HG03520 (cell line): Measurements from ENCODE around the gene MRE11.
"Not testable (repeated sequence)": the region's sequence is repeated elsewhere in the genome, so short reads cannot be mapped to it uniquely, and the experiment has no call there.

Experiments
- ATAC-seq: cut with Tn5 transposase; IDR thresholded peaks from one replicate; pipeline ENCODE4 v1.9.1; 2021; ENCODE audit warnings: mild to moderate bottlenecking, moderate library complexity; ENCODE audit not compliant: unreplicated experiment

The MRE11 gene

DNA sequence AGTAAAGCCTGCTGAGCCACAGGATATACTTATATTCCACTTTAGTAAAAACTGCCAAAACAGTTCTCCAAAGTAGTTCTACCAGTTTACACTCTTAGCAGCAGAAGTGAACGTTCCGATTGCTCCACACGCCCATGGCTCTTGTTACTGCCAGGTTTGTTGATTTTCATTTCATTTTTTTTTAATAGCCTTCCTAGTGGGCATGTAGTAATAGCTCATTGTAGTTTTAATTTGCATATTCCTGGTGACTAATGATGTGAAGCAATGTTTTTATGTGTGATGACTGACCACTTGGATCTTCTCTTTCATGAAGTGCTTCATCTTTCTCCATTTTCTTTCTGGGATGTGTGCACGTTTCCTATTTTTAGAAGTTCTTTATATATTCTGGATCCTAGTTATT, 13.8 kb upstream of the MRE11 start:
- no peak for ATAC-seq

DNA sequence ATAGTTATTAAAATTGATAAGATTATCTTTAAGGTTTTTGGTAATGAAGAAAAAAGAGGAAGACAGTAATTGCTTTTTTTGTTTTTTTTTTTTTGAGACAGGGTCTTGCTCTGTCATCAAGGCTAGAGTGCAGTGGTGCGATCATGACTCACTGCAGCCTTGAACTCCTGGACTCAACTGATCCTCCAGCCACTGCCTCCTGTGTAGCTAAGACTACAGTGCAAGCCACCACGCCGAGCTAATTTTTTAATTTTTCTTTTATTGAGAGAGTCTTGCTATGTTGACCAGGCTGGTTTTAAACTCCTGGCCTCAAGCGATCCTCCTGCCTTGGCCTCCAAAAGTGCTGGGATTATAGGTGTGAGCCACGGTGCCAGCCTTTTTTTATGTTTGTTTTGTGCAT, 12.9 kb upstream of the MRE11 start:
- ATAC-seq = not testable (repeated sequence)

DNA sequence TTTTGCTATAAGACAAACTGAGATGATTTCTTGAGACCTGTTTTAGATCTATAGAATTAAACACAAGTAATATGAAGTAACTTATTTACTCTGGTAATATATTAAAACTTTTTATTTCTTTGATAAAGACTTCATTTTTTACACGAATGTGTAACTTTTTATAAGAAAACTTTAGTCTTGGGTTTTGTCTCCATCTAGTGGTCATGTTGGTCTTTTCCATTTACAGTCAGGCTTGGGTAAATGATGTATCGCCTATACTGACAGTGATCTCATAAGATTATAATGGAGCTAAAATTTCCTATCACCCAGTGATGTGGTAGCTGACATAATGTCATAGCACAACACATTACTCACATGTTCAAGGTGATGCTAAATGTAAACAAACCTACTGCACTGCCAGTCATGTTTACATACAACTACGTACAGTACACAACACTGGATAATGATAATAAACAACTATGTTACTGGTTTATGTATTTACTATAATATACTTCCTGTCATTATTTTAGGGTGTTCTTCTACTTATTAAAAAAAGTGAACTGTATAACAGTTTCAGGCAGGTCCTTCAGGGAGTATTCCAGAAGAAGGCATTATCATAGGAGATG, 11.1 kb upstream of the MRE11 start:
- peak; percentile 52 for ATAC-seq

DNA sequence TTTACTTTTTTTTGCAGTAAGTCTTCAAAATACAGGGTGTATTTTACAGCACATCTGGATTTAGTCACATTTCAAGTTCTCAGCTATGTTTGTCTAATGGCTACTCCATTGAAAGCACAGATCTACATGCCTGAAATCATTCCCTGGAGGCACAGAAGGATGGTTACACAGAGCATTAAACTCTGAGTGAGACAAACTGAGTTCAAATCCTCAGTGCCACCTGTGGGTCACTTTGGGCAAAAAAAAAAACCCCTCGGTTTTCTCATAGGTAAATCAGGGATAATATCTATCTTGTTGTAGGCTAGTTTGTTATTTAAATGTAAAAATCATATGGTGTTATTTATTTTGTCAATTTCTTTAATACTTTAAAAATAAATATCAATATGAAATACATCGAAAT, 7.9 kb upstream of the MRE11 start:
- no peak for ATAC-seq

DNA sequence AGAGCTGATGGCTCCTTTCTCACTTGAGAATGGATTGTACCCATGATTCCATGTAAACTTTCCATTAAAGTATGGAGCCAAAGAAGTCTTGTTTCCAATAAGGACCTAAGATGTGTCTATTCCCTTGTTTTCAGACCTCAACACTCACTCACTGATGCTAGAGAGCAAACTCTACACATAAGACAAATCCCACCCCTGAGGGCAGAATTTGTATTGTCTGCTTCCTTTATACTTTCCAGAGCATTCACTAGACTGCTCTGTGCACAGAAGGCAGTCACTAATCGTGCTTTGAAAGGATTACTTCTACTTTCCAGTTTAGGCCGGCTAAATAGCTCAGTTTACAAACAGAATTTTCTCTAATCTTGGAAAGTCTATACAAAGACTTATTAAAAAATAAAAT, 6.5 kb upstream of the MRE11 start:
- ATAC-seq = no peak

DNA sequence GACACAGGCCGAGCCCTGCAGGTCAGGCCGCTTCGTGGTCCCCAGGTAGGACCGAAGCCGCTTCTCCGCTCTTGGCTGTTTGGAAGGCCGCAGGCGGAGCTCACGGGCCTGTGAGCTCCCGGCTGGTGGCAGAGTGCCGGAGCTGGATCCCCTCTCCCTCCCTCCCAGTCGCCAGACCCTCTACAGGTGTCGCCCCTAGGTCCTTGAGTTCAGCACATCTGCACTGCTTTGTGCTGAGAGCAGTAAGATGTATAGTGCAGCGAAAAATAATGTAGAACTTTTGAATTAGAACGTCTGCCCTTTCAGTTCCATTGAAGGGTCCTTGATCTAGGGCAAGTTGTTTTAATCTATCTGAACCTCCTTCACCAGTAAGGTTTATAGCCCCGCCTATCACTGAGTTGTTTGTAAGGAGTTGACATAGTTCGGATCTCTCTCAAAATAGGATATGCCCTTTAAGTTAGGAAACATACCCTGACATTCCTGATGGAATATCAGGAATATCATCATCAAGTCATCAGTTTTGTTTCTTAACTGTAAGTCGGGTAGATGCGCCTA, 559 bp upstream of the MRE11 start:
- peak; percentile 55 for ATAC-seq

DNA sequence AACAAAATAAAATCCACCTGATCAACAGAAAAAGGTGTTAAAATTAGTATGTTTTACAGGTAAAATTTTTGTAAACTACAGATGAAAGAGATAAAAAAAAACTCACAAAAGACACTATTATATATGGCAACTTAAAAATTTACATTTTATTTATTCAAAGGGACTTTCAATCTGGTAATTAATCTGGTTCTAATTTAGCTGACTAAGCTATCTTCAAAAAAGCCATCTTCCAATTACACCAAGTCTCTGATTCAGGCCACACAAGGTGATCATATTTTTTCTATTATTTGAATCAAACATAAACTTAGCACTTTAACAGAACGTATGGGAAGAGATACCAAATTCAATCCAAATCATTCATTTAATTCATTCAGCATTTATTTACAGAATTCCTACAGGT, 7.6 kb downstream of the MRE11 start:
- ATAC-seq = no peak

DNA sequence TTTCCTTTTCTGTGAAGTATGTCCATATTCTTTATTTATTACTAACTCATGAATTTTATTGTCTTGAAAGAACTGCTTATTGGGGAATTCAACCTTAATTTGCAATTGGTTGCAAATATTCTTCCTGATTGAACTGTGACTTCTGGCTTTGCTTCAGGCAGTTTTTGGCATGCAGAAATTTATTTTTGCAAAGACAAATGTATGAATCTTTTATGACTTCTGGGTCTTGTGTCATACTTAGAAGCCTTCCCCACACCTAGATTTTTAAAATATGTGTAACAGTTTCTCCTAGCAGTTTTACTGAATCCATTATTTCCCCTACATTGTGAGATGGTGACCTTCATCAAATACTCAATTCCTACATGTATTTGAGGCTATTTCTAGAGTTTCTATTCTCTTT, 12.3 kb downstream of the MRE11 start:
- ATAC-seq = no peak

DNA sequence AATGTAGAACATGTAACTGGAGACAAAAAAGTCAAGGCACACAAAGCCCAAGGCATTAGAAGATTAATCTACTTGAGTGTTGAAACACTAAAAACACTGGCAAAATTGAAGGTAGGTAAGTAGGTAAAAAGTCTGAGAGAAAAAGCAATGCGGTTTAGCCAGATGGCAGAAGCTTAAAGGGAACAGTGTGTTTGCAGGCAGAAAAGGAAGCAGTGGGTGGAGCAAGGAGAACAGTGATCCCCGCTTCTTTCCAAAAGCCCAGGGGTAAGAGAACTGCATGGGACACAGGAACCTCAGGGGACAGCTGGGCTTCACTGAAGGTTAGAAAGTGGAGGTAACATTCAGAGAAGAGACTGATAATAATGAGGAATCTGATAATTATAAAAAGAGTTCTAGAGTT, 16.0 kb downstream of the MRE11 start:
- no peak for ATAC-seq

DNA sequence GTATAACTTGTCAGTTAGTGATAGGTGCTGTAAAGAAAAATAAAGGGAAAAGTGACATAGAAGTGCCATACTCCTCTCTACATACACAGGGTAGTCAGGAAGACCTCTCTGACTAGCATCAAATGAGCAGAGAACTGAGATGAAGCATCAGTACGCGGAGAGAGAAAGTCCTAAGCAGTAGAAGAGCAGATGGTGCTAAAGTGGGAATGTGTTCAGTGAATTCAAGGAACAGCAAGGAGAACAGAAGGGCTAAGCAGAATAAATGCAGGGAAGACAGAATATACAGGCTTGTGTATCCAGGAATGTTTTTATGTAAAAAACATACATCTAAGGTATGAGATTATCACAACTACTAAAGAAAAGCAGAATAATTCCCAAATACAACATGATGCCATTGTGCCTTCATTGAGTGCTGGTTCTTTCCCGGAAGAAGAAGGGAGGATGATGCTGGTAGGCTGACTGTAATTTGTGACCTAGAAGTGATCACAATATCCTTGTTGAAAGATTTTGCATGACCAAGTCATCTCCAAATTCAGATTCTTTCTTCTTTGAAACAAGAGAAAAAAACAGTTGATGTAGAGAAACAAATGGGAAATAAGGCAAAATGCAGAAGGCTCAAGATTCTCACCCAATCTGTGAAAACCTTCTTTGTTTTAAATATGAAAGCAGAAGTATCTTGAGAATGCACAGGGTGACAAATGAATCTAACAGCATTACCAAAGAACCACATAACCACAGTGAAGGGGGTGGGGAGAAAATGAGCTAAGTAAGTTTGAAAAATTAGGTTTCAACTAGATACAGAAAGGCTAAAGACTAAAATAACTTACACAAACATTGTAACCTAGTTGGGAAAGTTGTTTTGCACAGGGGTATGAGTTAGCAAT, 20.5 kb downstream of the MRE11 start:
- peak; percentile 82 for ATAC-seq

DNA sequence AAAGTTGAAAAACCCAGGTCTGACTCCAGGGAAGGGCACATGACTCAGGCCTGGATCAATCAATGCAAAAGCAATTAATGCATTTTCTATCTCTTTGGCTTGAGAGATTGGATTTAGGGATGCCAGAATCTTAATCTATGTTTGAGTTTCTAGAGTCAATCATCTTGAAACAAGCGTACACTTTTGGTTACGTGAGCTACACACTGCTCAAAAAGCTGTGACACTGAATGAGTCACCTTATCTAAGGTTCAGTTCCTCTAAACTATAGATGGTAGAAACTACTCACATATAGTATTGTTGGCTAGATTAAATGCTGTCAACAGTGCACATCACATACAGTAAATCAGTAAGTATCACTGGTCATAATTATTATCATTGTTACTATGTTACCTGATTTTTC, 24.2 kb downstream of the MRE11 start:
- peak; percentile 88 for ATAC-seq

DNA sequence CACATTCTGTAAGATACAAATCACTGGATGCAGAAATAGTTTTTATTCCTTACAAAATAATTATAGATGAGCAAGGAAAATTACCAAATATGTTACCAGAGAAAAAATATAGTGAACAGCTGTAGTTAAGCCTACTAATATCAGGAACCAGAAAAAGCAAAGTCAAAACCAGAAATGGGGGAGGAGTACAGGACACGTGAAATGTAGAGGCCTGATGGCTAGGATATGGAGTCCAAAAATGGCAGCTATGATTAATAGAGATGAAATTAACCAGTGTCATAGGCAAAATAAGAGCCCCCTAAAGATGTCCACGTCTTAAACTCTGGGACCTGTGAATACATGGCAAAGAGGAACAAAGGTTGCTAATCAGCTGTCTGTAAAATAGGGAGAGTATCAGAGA, 34.1 kb downstream of the MRE11 start:
- no peak for ATAC-seq

DNA sequence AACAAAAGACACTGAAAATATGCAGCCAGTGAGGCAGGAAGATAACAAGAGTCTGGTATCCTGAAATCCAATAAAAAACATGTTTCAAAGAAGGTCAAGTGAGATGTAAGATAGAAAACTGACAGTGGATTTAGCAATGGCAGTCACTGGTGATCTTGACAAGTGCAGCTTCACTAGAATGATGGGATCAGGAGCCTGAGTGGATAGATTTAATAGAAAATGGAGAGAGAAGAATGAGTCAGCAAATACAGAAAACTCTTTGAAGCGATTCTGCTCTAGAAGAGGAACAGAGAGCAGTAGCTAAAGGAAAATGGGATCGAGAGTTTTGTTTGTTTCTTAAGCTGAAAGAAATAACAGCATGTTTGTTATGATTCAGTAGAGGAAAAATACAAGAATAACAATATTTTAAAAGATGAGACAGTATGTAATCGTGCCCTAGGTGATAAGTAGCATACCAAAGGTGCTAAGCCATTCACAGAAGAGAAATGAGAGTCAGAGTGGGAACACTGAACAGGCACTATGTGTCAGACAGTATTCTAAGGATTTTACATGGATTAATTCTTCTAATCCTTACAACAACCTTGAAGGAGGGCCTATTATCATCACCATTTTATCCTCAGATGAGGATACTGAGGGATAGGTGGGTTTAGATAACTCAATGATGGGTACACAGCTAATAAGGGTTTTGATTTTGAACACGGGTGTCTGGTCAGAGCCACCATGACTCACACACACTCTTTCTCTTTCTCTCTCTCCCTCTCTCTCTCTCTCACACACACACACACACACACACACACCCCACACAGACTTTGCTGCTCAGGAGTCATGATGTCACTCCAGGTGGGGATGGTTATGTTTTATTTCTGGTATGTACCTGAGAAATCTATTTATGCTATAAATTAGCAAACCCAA, 36.3 kb downstream of the MRE11 start:
- ATAC-seq = peak; percentile 68

DNA sequence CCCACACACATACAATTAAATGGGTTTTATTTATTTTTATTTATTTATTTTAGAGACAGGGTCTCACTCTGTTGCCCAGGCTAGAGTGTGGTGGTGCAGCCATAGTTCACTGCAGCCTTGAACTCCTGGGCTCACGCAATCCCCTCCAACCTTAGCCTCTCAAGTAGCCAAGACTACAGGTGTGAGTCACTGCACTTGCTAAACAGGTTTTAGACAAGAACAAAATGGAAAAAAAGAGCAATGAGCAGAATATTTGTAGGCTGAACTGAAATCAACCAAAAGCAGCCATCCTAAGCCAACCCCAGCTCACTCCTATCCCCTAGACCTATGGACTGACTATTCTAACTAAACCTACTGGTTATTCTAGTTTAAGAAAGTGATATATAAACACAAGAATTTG, 37.8 kb downstream of the MRE11 start:
- ATAC-seq = no peak

DNA sequence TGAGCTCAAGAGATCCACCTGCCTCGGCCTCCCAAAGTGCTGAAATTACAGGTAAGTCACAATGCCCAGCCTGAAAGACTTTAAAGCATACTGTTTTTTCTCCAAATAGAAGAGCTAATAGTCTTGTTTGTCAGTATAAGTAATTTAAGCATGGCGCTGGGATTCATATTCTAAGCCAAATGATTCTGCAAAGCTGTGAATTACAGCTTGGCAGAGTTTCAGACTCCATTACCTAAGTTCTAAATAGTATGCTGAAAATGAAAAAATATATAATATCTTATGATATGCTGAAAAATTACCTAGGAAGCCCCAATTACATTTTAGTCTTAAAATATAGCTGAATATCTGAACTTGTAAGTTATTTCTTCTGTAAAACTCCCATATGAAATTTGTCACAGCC, 39.3 kb downstream of the MRE11 start:
- ATAC-seq = no peak

DNA sequence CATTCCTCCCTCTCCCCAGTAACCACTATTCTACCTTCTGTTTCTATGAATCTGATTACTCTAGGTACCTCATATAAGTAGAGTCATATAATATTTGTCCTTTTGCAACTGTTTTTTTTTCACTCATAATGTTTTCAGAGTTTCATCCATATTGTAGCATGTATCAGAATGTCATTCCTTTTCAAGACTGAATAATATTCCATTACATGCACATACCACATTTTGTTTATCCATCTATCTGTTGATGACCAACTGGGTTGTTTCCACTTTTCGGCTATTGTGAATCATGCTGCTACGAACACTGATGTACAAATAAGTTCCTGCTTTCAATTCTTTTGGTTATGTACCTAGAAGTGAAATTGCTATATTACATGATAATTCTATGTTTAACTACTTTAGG, 40.7 kb downstream of the MRE11 start:
- no peak for ATAC-seq

DNA sequence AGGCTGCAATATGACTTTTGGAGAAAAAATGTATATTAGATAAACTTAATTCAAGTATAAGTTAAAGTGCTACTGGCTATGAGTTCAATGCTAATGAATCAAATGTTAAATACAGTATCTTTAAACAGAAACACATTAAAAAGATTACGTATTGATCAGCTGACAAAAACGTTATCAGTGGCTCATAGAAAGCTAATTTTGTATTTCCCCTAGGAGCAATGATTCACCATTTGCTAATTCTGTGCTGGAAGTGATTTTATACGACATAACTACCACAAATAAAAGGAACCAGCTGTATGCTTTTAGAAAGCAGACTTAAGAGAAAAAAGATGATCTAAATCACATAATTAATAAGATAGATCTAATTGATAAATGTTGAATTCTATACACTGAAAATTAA, 43.6 kb downstream of the MRE11 start:
- no peak for ATAC-seq

DNA sequence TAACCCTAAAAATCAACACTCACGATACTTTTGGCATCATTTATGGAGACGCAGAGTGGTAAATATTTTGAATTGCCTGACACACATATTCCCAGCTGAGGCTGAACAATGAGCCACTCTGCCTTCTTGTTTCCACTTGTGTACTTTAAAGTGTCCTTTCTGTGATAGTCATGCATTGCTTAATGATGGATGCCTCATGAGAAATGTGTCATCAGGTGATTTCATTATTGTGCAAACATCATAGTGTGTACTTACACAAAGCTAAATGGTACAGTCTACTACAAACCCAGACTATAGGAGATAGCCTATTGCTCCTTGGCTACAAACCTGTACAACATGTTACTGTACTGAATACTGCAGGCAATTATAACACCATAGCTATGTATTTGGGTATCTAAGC, 44.2 kb downstream of the MRE11 start:
- no peak for ATAC-seq

DNA sequence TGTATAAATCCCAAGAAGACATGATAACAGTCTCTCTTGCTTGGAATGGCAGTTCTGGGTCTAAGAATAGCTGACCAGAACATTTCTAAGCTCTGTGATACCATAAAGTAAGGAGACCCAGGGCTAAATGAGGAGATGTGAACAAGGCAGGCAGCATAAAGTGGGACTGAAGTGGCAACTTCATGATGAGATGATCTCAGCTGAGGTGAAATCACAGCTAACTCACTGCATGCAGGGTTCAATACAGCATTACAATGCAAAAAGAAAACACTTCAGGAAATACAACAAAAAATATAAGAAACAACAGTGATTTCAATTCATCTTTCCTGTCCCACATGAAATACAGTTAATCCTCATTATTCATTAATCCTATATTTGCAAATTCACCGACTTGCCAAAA, 44.6 kb downstream of the MRE11 start:
- no peak for ATAC-seq

DNA sequence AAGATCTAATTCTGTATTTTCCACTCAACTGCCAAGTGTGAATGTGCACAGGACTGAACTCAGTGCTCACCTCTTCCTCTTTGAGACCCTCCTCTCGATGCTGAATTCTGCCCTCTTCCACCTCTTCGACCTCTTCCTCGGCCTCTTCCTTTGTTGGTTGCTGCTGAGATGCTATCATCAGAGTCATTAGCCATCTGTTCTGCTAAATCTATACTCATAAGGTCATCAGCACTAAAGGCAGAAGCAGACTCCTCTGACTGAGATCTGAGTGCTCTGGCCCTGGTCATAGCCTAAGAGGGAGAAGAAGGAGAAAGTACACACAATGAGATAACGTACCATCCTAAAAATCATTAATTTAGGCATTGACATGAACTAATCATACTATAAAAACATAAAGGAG, 46.5 kb downstream of the MRE11 start:
- no peak for ATAC-seq

DNA sequence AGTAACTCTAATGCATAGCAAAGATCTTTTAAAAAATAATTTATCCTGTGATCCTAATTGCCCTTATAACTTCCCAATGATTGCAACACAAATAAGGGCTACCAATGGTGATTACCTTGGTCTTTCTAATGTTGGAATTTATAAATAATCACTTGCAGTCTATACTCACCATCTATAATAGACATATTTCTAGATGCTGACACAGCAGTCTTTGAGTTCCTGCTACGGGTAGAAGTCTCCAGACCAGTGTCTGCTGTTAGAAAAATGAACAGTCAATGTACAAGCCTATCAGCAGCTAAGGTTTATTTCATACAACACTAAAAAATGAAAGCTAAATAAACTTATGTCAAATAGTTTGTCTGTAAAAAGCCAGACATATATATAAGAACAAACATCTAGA, 48.0 kb downstream of the MRE11 start:
- ATAC-seq = no peak
